HG03439 (cell line): ENCODE results near the gene CST9.

ENCODE experiments used
- ATAC-seq: cut with Tn5 transposase; IDR thresholded peaks from one replicate; pipeline ENCODE4 v1.9.1; 2021; ENCODE audit warnings: mild to moderate bottlenecking, moderate library complexity; ENCODE audit not compliant: unreplicated experiment

The CST9 gene, protein sequence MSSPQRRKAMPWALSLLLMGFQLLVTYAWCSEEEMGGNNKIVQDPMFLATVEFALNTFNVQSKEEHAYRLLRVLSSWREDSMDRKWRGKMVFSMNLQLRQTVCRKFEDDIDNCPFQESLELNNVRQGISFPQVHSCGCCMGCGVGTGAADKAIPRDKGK

DNA sequence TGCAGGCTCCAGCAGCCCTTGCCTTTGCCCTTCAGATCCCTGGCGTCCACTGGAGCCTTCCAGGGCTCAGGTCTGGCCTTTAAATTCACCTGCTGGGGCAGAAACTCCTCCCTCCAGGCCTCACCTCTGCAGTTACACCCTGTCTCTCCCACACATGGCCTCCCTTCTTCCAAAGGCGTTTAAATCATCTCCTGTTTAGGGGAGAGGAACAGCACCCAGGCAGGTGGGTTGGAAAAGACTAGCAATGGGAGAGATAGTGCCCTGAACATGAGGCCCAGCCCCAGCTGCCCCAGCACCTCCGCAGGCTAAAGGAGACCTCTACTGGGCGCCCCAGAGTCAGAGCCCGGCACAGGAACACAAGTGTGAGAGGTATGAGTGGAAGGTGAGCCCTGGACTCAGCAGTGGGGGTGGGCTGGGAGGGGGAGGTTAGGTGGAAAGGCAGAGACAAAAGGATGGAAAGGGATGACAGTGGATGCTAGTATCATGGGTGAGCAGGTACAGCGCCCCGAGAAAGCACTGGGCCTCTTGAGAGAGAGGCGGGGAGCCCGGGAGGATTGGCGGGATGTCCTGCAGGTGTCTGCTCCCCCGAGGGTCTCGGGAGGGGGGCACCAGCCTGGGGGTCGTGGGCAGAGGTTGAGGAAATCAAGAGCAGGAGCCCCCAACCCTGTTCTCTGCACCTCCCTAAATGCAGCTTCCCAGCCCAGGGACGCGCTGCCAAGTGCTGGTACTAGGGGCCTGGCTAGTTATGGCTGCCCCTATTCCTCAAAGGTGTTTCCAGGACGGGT lies at the start of gene CST9:
TSS of gene CST9 (minus strand) at position 51 of the 785 bp plus-strand sequence. CDS start 53 bp downstream, outside the sequence.
- no peak for ATAC-seq

DNA sequence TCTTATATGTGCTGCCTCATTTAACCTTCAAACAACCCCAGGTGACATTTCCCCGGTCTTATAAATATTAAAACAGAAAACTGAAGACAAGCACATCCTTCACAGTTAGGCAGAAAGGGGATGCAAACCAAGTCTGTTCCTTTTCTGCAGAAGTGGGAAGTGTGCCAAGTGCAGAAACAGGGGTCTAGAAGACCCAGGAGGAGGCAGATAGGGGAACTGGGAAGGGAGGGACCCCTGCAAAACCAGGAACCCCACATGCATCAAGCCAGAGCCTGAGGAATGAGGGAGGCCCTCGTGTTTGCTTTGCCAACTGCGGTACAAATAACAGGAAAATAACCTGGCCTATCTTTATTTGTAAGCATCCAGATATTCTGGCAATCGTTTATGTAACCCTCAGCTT lies 49.0 kb upstream of the CST9 start:
- ATAC-seq = no peak

DNA sequence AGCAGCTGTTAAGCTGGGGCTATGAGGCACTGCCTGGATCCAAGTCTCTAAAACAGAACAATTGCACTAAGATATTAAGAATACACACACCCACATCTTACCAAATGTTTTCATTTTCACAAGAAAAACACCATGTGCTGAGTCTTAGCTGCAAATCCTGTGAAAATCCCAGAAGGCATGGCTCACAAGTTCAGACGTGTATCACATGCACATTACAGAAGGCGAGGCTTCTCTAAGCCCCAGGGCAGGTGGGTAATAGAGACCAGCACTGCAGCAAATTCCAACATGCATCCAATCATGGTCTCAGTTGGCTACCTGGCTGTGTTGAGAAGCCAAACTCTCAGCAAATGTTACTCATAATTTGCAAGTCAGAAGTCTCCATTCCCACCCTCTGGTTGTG lies 48.3 kb upstream of the CST9 start:
- ATAC-seq = no peak

DNA sequence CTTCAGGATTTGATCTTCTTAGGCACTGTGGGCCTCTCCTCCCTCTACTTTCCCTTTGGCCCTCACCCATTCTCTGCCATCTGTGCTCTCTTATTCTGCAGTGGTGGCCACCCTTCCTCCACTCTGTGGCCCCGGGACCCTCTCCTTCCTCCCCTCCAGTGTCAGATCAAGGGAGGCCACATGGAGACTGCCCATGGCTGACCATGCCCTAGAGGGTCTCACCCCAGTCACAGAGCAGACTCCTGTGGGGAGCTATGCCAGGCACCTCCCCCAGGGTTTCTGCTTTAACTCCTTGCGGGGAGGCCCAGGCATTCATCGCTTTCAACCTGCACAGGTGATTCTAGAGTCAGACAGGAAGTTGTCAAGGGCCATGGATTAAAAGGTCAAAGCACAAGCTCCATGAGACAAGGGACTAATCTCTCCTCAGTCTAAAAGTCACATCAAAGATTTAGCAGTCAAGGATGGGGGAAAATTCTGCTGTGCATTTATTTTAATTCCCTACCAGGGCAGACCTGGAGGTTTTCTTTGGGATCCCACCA lies 47.8 kb upstream of the CST9 start:
- ATAC-seq = no peak

DNA sequence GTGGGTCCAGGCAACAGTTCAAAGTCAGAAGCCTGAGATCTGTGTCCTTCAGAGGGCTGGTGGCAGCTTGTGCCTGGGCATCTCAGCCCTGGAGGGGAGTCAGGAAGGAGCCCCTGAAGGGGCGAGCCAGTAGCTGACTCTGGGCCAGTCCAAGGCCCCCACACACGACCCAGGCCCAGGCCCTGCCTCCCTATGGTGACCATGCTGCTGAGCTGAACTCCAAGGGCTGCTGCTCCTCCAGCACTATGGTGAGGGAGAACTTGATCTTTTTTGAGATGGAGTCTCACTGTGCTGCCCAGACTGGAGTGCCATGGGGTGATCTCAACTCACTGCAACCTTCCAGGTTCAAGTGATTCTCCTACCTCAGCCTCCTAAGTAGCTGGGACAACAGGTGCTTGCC lies 47.2 kb upstream of the CST9 start:
- ATAC-seq = no peak

DNA sequence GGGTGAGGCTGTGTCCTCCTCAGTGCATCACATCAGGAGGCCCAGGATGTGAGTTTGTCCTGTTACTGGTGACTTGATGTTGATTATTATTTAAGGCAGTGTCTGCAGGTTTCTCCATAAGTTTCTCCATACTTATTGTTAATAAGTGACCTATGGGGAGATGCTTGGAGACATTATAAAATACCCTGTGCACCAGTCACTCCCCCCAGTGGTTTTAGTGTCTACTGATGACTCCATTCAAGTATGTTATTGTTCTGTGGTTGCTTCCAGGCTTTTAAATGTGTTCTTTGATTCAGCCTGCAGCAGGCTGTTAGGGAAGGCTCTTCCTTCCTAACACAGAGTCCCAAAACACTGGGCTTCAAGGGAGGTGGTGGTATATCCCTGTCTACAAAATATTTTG lies 46.7 kb upstream of the CST9 start:
- ATAC-seq = no peak

DNA sequence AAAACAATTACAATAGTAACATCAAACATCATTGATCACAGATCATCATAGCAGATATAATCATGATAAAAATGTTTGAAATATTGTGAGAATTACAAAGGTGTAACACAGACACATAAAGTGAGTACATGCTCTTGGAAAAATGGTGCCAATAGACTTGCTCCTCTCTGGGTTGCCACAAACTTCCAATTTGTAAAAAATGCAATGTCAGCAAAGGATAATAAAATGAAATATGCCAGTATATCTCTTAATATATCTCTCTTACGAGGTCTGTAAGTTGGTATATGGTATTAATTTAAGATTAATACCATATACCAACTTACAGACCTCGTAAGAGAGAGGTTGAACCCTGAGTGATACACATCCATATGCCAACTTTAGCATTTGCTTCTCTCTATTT lies 45.4 kb upstream of the CST9 start:
- no peak for ATAC-seq

DNA sequence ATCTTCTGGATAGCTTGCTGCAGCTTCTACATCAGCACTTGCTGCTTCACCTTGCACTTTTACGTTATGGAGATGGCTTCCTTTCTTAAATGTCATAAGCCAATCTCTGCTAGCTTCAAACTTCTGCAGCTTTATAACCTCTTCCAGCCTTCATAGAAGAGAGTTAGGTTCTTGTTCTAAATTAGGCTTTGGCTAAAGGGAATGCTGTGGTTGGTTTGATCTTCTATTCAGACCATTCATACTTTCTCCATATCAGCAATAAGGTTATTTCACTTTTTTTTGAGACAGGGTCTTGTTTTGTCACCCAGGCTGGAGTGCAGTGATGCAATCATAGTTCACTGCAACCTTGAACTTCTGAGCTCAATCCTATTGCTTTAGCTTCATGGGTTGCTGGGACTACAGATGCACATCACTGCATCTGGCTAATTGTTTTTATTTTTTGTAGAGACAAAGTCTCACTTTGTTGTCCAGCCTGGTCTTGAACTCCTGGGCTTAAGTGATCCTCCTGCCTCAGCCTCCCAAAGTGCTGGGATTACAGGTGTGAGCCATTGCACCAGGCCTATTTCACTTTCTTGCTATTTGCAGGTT lies 44.2 kb upstream of the CST9 start:
- no peak for ATAC-seq

DNA sequence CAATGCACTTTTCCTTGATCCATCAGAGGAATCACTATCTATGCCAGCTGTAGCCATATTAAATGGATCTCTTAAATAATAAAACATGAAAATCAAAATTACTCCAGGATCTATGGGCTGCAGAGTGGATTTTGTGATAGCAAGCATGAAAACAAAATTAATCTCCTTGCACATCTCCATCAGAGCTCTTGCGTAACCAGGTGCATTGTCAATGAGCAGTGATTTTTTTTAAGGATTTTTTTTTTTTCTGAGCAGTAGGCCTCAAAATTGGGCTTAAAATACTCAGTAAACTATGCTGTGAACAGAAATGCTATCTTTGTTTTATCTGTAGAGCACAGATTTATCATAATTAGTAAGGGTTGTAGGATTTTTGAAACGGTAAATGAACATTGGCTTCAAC lies 43.5 kb upstream of the CST9 start:
- ATAC-seq = no peak

DNA sequence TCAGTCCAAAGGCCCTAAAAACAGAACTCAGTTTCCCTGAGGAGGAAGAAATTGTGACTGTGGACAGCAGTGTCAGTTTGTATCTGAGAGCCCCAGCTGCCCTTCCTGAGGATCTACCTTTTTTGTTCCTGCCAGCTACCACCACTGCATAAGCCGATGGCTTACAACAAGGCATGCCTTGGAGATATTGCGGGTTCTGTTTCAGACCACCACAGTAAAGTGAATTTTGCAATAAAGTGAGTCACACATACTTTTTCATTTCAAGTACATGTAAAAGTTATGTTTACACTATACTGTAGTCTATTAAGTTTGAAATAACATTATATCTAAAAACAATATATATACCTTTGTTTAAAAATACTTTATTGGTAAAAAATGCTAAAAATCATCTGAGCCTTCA lies 41.6 kb upstream of the CST9 start:
- ATAC-seq = no peak

DNA sequence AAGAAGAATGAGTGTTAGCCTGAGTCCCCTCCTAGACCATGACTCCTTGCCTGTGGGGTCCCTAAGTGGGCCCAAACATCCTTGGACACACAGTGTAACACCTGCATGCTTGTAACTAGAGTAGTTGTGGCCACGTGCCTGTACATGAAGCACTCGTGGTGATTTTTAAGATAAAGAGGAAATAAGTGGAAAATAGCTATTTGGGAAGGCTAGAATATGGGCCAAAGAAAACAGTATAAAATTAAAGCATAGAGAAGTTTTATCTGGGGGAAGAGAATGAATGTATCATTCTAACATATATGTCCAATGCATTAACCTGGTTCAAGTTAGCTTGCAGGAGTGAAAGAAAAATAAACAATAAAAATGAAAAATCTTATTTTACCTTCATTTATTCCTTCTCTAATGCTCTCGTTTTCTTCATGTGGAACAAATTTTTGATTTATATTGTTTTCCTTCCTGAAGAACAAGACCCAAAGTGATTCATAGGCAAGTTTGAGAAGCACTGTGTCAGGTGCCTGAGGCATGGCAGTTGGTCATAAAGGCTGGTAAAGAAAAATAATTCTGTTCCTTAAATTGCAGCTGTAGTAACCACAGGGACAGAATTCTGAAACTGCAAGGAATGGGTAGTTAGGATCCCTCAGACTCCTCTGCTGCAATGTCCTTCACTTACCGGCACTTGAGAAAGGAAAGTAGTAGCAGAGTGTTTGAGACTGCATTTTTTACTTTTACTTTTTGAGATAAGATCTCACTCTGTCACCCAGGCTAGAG lies 40.6 kb upstream of the CST9 start:
- ATAC-seq = no peak

DNA sequence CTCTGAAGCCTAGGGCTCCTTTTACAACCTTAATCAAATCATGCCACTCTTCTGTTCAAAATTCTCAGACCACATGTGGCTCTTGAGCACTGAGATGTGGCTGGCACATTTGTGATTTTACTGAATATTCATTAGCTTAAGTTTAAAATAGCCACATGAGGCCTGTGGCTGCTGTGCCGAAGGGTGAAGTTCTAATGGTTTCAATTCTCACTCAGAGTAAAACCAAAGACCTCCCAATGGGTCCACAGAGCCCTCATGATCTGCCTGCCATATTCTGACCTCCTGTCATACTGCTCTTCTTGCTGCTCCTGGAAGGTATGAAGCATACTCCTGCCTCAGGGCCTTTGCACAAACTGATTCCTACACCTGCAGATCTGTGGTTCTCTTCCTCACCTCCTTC lies 39.9 kb upstream of the CST9 start:
- ATAC-seq = peak; percentile 50

DNA sequence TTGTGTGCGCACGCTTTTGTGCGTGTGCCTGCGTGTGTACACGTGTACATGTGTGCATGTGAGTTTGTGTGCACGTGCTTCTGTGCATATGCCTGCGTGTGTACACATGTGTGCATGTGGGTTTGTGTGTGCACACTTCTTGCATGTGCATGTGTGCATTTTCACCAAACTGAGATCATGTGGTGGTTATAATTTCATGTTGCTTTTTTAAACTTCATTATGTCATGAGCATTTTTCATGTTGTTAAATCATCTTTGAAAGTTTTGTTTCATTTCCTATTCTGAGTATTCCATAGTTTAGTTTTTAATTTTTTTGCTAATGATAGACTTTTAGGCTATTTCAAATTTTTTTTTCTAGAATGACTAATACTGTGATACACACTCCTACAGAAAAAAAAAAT lies 38.4 kb upstream of the CST9 start:
- ATAC-seq = no peak

DNA sequence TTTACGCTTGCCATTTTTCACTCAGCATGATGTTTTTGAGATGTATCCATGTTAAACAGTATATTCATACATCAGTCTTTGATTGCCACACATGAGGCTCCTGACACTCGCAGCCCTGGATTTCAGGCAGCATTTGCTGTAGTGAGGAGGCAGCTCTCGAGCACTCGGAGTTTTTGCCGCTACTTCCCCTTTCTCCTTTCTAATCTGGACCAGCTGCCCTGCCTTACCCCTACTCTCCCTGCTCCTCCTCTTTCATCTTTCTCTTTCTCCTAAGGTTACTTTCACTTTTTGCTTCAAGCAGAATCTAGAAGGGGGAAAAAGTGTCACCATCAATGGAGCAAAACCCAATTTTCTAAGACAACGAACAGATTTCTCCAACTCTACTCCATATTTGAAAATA lies 37.9 kb upstream of the CST9 start:
- ATAC-seq = no peak

DNA sequence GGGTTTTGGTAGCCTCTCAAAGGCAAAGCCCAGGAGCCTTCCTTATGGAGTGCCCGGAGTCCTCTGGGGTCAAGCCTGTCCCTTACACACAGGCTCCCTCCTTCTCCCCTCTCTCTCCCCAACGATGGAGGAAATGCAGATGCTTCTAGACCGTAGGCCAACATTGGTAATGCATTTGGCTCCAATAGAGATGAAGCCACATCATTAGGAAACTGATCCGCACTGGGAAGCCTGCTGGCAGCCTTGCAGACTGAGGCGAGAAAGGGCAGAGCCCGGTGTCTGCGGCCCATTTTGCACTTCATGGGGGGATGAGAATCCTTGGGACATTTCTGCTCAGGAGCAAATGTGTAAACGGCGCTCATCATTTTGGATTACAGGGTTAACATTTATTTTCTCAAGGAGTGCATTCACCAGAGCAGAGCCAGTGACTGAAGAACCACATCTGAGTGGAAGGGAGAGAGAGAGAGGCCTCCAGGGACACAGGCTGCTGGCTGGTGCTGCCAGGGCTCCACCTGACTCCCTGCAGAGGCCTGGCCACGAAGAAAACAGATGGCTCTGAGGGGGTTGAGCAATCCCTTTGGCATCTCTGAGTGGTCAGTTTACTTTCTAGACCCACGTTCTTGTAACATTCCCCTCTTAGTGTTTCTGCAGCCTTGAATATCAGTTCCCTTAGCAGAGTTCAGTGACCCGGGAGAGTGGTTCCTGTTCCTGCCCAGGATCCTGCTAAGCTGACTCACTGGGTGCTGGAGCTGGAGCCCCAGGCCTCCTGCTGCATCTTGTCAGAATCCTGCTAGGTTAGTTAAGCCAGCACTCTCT lies 36.4 kb upstream of the CST9 start:
- ATAC-seq = no peak

DNA sequence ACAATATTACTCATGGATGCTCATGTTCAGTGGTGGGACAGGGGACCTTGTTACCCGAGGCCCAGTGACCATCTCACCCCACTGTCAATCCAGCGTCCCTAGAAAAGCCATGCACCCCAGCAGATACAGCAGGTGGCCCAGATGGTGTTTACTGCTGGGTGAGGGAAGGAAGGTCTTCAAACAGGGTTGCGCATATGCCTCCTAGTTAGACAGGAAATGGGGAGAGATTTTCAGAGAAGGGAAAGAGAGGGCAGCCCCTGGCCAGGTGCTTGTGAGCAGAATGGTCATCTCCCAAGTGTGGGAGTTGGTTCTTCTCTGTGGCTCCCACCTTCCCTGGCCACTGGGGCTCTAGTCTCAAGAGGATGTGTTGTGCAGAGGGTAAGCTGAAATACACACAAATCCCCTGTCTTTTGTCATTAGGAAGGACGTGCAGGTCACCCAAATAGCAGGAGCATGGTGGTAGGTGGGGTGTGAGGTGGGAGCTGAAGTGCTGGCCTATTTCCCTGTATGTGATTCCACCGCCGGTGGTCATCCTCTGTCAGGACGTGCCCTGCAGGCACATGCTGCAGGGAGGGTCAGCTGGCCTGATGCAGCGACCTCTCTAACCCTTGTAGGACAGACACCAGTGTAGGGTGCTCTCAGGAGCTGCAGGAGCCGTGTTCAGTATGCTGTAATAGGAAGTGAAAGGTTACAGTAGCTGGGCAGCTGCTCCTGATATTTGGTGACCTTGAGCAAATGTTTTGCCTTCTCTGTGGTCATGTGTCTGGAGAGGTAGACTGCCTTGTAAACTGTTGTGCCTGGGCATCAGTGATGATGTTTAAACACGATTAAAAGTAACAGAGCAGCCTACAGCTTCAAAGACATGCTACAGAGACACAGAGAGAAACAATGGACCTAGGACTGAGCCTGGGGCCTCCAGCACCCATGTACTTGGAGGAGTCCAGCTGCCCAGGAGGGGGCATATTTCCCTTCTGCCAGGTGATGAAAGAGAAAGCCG lies 35.3 kb upstream of the CST9 start:
- no peak for ATAC-seq

DNA sequence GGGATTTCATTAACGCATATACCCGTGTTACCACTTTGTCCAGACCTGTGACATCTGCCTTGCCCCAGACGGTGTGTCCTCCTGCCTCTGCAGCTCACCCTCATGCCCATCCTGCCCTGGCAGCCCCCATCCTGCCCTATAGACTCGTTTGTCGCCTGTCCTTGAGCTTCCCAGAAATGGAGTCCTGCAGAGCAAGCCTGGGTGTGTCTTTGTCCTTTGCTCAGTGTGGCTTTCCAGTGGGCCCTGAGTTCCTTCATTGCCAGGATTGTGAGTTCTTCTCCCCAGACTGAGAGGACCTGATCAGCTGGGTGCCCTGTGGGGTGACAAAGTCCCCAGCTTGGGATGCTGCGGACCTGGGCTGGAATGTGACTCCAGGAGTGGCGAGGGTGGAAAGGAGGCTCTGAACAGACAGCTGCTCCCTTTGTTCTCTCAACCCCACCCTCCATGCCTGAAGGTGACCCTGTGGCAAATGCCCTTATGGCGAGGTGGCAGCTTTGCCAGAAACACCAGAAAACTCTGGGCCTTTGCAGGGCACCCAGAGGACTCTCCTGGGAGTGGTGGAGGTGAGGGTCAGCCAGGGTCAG lies 34.4 kb upstream of the CST9 start:
- no peak for ATAC-seq

DNA sequence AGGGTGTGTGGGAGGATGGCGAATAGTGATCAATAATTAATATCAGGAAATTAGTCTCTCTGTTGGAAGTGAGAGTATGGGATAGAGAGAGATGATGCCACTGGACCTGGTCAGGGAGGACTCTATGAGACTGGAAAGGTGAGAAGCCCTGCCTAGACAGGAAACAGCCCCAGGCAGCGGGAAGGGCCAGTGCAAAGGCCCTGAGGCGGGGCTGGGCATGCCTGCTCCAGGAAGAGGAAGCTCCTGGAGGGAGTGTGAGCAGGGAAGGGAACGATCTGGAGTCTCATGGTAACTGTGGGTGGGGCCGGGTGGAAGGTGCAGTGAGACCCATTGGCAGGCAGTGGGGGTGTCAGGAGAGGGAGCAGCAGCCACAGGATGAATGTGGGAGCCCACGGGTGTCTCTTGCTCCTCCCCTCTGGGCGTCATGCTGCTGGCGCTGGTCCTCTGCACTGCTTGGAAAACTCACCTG lies 33.8 kb upstream of the CST9 start:
- no peak for ATAC-seq

DNA sequence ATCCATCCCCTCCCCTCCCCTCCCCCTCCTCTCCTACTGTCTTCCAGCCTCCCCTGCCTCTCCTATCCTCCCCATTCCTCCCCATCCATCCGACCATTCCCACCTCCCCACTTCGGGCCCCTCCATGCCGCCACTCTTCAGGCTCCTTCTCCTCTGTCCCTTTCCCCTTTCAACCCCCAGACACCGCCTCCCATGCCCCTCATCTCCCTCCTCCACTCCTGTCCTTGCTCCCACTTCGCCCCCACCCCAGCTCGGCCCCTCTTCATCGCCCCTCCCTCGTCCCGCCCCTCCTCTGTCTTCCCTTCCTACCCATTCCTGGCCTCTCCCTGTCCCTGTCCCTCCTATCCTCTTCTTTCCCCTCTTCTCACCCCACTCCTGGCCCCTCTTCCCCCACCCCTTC lies 32.6 kb upstream of the CST9 start:
- ATAC-seq = no peak
